ENCODE data around the gene GATA5.

- TF ChIP-seq CTCF (IDR thresholded peaks at IDR 0.05; ENCODE audit: poor library complexity, severe bottlenecking) (no peak), MXI1 (conservative IDR thresholded peaks at IDR 0.05; ENCODE audit: poor library complexity, severe bottlenecking) (no peak), RAD21 (conservative IDR thresholded peaks at IDR 0.05) (no peak), POLR2AphosphoS5 (IDR thresholded peaks at IDR 0.05) (no peak), EP300 (conservative IDR thresholded peaks at IDR 0.05; ENCODE audit: poor library complexity, severe bottlenecking) (no peak)
Observed at GRCh38 chr20:62457831-62458230, 18.0 kb downstream of the GATA5 start.
